Astrocyte of the hippocampus (primary cell): ENCODE data around the gene THOC3.
"Not testable (repeated sequence)": the region's sequence is repeated elsewhere in the genome, so short reads cannot be mapped to it uniquely, and the experiment has no call there.

Source experiments
- DNase-seq: peaks from one replicate; pipeline ENCODE4 v3.0.0; 2011; ENCODE audit warnings: low read depth, low spot score

Gene THOC3

GRCh38 chr5:175940632-175941031 lies 27.5 kb downstream of the THOC3 start:
- not testable (repeated sequence) for DNase-seq

GRCh38 chr5:175938489-175938888 lies 29.6 kb downstream of the THOC3 start:
- not testable (repeated sequence) for DNase-seq

GRCh38 chr5:175928752-175929151 lies 39.4 kb downstream of the THOC3 start:
- not testable (repeated sequence) for DNase-seq

- not testable (repeated sequence) for DNase-seq
Observed at GRCh38 chr5:175925106-175925505, 43.0 kb downstream of the THOC3 start.

GRCh38 chr5:175922192-175922885 lies 45.8 kb downstream of the THOC3 start:
- DNase-seq: peak; percentile 85

- no peak for DNase-seq
Observed at GRCh38 chr5:175921061-175921730, 46.9 kb downstream of the THOC3 start.

- DNase-seq: peak; percentile 4
Observed at GRCh38 chr5:175920231-175920811, 47.8 kb downstream of the THOC3 start.

- DNase-seq: not testable (repeated sequence)
Observed at GRCh38 chr5:175915066-175916037, 52.8 kb downstream of the THOC3 start.

- not testable (repeated sequence) for DNase-seq
Observed at GRCh38 chr5:175913835-175914672, 54.1 kb downstream of the THOC3 start.

GRCh38 chr5:175910072-175910471 lies 58.0 kb downstream of the THOC3 start:
- DNase-seq: not testable (repeated sequence)
